DMS114 treated with DMSO at 0.1 percent for 48 hours (cell line): ENCODE measurements around the gene HTRA2.

Experiments
- DNase-seq: peaks from one replicate; lab custom pipeline; 2025; ENCODE audit not compliant: unreplicated experiment; lab: John Stamatoyannopoulos, UW

HTRA2 gene

DNA sequence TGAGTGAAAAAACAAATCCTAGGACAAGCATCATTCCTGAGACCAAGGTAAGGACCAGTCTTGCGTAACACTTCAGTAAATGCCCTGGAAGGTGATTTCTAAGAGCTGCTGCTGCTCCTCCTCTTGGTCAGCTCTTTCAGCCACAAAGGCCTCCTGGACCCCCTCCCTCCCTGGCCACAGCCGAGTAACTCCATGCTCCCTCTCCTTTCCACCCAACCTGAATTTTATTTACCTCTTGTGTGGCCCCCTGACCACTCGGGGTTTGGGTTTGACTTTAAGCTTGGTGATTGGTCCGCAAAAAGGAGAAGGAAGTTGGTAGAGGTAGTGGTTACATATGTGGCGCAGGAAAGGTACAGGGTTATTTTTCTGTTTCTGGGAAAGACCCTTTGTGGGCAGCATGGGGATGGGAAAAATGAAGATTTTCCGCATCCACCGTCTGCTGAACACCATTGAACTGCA is 9.2 kb downstream of the HTRA2 start:
- no peak for DNase-seq

DNA sequence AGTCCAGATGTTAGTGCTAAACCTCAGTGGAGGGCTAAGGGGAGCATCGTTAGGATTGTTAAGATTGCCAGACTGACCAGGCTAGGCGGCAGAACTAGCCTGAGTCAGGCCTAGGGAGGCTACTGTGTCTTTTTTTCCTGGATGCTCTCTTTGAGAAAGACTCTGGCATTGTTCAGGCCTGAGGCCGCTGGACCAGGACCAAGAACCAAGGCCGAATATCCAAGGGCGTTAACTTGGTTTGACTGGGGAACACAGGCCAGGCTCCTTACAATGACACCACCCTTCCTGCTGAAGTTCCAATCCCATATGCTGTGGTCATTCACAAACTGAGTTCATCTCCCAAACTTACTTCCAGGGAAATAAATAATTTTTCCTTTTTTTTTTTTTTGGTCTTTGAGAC is 10.6 kb downstream of the HTRA2 start:
- no peak for DNase-seq

DNA sequence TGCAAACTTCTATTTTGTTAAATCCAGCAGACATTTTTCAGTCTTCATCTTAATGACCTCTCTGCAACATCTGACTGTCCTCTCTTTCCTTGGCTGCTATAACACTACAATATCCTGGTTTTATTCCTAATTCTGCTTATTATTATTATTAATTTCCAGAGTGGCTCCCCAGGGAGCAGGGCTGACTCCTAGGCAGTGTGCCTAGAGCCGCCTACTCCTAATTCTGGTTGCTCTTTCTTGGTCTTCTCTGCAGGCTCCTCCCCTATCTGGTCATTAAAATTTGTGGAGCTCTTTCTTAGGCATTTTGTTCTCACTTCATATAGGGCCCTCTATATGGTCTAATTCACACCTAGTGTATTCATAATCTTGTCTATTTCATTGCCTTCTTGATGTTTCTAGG is 13.2 kb downstream of the HTRA2 start:
- DNase-seq, result no peak

DNA sequence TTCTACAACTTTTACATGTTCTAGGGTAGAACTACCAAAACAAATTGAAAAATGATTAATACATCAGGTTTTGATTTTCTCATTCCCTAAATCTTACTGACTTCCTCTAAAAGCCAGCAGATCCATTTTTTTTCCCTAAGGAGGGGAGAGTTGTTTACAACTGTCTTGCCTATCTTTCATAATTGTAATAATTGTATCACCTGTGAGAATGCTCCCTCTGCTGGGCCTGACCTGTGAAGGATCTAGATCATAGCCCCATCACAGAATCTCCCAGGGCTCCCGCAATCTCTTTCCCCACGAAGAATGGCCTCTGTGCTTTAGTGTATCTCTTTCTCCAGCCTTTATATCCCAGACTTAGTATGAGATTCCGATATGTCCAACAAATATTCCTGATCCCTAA is 14.9 kb downstream of the HTRA2 start:
- DNase-seq, result no peak

DNA sequence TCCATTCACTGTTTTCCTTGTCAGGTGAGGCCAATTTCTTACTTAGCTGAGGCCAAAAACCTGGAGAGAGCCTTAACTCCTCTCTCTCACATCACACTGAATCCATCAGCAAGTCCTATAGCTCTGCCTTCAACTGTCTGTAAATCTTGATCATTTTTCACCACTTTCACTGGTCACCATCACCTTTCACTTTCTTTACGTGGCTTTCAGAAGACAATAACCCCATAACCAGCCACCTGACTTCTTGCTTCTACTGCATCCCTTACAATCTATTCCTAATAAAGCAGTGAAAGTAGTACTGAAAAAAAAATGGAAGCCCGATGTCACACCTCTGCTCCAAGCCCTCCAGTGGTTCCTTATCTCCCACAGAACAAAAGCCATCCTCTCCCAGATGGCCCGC is 16.3 kb downstream of the HTRA2 start:
- no peak for DNase-seq

DNA sequence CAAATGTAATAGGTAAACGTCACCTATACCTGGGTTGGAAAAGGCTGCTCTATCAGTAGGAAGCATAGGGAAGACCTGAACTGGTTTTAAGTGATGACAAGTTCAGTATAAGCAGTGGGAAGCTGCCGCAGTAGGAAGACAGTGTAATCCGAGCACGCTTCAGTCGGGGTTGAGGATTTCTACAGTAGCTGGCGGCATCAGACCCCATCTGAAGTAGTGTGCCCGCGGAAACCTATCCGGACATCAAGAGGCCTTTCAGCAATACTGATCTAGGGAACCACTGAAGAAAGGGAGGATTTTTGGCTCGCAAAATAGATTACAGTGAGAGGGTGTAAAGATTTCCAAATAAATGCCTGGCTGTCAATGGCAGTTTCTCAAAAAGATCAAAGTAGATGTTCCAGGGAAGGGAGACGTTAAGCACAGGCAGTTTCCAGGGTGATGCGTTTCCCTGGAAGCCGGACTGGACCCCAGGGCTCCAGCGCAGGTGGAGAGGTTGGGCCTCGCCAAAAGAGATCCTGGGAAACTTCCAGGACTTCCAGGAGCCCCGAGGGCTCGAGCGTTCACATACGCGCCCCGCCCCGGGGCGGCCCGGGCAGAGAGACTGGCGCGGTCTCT is 18.7 kb downstream of the HTRA2 start:
- DNase-seq, result no peak

DNA sequence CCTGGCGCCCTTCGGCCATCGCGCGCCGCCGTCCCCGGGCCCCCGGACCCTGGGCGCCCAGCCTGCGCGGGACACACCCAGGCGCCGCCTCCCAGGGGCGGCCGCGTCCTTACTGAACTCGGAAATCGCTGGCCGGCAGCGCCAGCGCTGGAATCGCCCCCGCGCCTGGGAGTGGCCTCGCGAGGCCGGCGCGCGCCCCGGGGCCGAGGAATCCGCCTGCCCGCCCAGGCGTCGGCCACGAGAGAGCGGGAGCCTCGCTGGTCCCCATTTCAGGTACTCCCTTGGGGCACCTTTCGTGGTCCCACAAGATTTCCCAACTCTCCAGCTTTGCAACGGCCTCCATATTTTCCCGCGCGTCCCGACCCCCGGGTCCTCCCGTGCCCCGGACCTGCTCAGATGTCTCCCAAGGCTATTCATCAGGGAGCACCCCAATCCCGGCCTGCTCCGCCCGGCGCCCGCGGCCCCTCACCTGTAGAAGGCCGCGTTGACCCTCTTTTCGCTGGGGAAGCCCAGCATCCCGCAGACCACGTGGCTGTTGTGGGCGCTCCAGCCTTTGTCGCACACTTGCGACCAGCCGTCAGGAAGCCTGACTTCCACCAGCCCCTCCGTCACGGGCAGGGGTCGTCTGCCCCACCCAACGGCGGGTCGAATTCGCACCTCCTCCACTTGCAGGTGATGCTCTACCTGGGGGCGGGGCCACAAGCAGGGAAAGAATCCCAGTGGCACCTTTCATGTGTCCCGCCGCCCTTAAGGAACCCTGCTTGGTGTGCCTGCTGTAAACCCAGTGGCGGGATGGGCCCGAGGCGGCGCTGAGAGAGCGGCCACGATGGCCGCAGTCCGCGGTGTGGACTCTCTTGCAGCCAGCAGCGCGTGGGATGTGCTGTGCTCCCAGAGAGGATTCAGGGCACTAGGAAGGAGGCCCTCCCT is 19.4 kb downstream of the HTRA2 start:
- DNase-seq, result peak; percentile 48

DNA sequence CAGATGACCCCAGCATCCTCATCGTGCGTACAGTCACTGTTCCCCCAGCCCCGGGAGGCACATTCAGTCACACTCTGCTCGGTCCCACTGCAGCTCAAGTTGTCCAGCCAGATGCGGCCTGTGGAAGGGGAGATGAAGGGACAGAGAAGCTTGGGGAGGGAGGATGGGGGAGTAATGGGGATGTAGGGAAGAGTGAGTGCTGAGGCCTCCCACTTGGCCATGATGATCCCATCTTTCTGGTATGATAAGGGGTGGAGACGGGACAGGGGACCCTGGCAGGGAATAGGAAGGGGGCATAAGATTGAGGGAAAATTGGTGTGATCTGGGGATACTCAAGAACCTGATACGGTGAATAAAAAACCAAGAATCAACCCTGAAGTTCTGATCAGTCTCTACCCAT is 20.5 kb downstream of the HTRA2 start:
- no peak for DNase-seq

DNA sequence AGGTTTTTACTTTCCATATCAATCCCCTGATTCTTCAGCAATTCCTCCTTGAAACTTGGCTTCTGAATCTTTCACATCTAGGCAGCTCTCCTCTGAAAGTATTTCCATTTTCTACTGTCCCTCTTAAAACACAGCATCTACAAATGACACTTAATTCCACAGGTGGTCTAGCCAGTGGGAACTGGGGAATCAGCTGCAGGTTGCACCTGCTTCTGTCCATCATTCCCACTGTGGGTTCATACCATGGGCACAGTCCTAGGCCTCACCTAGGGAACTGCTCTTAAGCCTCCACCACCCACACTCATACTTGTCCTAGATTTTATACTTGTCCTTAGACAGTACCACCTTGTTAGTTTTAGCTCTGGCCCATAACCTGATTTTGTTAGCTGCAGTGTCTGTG is 21.8 kb downstream of the HTRA2 start:
- no peak for DNase-seq

DNA sequence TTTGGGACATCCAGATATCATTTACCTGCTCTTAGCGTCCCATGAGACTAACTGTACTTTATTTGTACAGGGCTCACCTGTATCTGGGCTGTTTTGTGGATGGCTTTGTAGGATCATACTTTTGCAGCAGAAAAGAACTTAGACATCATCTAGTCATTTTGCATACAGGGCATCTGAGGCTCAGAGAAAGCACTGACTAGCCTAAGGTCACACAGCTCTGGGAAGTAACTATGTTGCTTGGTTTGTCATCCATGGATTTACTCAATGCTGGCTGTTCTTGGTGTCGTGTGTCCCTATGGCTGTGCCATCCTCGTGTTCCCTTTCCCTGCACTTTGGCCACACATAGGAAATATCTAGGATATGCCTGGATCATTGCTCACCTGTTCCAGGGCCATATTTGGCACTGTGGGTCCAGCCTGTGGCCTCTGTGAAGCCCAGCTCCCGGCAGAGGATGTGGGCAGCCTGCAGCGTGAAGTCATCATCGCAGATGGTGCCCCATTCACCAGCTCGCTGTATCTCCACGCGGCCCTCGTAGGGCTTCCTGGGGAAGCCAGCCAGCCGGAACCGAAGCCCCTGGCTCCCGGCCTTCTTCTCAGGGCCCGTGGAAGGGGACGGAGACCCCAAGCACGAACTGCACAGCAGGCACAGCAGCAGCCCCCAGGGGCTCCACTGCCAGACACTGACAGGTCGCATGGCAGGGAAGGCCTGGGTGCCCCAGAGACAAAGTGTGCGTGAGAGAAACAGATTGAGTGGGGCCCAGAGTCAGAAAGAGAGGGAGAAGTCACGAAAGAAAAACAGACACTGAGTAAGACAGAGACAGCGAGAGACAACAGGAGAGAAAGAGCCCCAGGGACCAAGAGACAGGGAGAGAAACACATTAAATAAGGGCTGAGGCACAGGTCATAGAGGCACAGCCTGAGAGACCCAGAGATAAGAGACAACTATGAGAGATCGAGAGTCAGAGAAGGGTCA is 22.5 kb downstream of the HTRA2 start:
- no peak for DNase-seq

DNA sequence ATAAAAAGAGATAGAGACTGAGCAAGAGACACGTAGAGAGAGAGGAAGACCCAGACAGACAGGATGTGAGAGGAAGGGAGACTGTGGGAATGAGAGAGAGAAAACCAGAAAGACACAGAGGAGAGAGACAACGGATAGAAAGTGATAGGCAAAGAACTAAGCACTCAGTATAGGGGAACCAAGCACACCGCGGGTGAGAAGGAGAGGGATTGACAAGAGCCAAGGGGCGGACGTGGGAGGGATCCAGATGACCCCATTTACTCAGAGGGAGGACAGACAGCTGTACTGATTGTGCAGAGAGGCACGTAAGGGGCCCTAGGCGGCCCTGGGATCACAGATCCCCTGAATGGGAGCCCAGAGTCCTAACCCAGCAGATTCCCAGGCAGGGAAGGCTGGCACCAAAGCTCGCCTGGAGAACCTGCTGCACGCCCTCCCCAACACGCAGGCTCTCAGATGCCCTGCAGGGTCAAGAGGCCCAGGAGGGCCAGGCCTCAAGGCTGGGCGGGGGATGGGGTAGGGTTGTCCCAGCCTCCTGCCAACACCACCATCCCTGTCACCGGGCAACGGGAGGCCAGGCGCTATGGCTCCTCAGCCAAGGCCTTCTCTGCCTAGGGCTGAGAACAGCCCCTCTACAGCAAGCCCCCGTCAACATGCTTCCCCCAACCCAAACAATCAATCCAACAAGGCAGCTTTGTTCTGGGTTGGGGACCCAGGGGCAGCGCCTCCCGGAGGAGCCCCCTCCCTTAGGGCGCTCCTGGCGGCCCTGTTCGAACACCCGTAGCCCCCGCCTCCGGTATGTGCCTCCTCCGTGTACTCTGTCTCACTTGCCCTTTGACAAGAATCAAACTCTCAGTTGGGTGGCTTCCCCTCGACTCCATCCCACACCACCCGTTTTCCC is 23.4 kb downstream of the HTRA2 start:
- no peak for DNase-seq

DNA sequence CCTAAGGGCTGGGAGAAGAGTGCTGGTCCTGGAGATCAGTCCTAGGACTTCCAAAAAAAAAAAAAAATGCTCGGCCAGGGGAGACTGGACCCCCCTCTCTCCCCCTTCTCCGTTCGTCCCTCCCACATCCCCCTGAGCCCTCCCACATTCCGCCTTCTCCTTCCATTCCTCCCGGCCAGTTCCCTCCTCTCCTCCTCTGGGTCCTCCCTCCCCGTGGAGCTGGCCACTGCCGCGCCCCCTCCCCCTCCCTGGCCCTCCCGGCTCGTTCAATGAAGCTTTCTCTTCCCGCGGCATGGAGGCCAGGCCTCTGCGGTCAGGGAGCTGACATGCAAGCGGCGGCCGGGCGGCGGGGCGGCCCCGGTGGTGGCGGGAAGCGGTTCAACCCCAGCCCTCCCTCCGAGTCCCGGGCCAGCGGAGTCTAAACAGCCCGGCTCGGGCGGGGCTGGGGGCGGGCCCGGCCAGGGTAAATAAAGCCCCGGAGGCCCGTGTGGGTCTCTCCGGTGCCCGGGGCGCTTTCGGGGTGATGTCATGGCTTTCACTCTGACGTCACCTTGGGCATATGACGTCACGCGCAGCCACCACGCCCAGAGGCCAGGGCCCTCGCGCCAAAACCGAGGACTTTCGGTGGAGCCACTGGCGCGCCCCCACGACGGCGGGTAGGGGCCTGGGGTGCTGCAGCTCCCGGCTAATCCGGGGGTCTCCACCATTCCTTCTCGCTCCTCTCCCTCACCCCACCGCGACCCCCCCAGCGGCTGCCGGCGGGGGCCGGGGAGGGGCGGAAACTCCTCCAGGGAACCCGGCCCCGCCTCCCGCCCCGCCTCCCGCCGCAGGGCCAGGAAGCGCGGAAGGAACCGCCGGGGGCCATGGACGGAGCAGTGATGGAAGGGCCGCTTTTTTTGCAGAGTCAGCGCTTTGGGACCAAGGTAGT is 24.4 kb downstream of the HTRA2 start, which contains the start of the genes DOK1 and LOXL3:
Gene DOK1 (plus strand): TSS at position 829 of the 928 bp plus-strand sequence. CDS start 35 bp downstream, at position 864.
Gene LOXL3 (minus strand): TSS at position 51 of the 928 bp plus-strand sequence. CDS start 1,308 bp downstream, outside the sequence.
- peak; percentile 78 for DNase-seq

DNA sequence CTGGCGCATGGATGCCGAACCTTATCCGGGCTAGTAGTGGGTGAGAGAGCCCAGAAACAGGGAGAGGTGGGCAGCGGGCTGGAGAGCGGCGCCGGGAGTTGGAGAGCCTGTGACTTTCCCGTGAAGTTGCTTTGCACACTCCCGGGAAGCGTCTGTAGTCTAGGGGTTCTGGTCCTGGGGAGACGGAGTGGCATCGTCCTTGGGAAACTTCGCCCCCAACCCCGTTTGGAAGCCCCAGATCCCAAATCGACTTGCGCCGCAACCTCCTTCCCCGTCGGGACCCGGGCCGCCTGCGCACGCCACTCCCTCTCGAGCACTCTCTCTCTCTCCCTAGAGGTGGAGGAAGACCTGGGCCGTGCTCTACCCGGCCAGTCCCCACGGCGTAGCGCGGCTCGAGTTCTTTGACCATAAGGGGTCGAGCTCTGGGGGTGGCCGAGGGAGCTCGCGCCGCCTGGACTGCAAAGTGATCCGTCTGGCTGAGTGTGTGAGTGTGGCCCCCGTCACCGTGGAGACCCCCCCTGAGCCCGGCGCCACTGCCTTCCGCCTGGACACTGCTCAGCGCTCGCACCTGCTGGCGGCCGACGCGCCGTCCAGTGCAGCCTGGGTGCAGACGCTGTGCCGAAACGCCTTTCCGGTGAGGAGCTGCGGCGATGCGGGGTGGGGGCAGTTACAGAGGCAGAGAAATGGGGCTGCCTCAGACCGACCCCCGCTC is 25.2 kb downstream of the HTRA2 start:
- no peak for DNase-seq

DNA sequence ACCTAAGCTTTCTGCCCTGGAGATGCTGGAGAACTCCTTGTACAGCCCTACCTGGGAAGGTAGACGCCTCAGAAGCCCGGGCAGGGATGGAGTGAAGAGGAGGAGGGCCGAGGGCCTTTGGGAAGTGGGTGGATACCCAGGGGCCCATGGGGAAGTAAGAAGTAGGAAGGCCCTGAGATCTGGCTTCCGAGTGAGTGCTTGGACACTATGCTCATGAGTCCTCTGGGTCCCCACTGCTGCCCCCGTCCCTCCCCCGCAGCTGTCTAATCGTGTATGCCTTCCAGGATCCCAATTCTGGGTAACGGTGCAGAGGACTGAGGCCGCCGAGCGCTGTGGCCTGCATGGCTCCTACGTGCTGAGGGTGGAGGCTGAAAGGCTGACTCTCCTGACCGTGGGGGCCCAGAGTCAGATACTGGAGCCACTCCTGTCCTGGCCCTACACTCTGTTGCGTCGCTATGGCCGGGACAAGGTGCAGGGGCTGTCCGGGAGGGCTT is 25.9 kb downstream of the HTRA2 start:
- DNase-seq, result no peak

DNA sequence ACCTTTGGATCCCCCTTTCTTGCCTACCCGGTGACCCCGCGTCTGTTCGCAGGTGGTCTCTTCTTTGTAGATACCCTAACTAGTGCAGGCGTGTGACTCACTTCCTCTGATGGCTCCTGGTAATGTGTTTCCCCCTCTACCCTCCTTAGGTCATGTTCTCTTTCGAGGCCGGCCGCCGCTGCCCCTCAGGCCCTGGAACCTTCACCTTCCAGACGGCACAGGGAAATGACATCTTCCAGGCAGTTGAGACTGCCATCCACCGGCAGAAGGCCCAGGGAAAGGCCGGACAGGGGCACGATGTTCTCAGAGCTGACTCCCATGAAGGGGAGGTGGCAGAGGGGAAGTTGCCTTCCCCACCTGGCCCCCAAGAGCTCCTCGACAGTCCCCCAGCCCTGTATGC is 26.4 kb downstream of the HTRA2 start:
- DNase-seq, result no peak

DNA sequence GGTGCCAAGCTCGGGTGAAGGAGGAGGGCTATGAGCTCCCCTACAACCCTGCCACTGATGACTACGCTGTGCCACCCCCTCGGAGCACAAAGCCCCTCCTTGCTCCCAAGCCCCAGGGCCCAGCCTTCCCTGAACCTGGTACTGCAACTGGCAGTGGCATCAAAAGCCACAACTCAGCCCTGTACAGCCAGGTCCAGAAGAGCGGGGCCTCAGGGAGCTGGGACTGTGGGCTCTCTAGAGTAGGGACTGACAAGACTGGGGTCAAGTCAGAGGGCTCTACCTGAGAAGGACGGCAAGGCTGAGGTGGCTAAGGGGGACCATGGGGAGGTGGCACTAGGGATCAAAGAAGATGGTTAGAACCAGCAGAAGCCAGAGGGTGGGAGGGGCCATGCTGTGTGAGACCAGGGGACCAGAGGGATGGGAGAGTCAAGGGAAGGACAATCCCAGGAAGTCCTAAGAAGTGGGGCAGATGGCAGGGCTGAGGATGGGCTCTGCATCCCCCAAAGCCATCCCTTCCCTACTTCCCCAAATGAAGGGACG is 27.2 kb downstream of the HTRA2 start:
- DNase-seq, result no peak

DNA sequence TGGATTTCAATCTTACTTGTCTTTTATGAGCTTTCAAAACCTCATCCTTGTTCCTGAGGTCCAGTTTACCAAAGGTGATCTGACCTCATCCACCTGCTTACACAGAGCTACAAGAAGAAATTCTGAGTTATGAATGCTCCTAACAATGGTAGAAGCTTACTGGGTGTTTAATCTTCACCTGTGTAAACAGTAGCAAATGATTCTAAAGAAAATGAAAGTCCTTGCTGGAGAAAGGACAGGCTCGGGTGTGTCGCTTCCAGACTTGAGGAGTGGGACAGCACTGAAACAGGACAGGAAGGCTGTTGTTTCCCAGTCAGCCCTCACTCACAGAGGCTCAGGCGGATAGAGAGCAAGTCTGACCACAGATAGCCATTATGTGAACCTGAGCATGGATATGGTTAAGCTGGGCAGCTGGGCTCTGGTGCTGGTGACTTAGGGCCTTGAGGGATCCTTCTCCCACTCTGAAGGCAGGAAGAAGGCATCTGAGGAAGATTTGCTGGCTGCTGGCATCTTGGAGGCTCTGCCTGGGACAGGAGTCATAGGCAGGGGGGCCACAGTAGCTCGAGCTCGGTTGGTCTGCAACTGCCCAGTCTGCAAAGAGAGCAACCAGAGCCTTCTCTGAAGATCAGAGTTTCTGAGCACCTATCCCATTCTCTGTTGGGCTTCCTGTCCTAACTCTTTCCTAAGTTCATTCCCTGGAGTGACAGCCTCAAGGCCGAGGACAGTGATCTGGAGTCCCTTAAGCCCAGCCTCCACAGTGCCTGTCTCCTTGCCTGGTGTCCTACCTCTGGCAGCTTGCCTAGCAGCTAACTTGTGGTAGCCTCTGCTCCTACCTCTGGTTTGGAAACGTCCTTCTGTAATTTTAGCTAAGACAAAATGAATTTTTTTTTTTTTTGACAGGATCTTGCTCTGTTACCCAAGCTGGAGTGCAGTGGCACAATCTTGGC is 28.8 kb downstream of the HTRA2 start:
- no peak for DNase-seq
